Measurements from ENCODE around the gene CCDC24. TPM values are rescaled to one million over a fixed set of nuclear protein-coding genes. Genes with fewer than 3 reads are reported as not detected.
A peak's percentile ranks its signal among the peaks of the same experiment; 100 is the strongest.

The CCDC24 gene
- total RNA-seq, 1 donor from 2014 or later = 12.4 TPM

DNA sequence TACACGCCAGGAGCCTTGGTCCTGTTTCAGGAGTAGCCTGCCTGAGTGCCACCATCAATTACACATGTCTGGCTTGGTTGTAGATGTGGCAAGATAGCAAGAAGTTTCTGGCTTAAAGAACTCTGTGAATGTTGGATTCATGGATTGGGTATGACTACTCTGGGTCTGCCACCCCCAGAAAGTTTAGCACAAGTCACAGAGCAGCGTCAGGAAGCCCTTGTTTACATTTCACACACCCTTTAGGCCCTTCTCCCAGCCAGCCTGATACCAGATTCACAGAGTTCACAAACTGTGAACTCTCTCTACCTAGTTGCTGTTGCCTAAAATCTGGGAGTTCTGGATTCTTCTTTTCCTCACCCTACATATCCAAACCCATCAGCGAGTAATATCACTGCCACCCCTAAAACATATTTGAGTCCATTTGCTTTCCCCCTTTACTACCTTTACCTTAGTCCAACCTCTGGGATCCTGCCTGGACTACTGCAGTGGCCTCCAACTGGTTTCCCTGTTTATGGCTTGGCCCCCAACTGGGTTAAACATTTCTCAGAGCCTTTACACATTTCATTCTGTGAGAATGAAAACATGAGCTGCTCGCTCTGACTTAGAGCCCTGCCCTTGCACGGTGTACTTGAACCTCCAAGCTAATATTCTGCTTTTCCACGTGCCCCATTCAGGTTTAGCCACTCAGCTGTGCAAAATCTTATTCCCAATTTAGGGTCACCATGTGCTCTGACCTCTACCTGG lies 4.1 kb upstream of the CCDC24 start:
- no peaks in the 10 kb centered on the region for H3K9me3 Mint-ChIP-seq
- H3K4me1 Mint-ChIP-seq = peaks cover 6% of the 10 kb centered on the region
- H3K4me3 Mint-ChIP-seq = no peak overlapping the region
- TF ChIP-seq, protein P1, sequence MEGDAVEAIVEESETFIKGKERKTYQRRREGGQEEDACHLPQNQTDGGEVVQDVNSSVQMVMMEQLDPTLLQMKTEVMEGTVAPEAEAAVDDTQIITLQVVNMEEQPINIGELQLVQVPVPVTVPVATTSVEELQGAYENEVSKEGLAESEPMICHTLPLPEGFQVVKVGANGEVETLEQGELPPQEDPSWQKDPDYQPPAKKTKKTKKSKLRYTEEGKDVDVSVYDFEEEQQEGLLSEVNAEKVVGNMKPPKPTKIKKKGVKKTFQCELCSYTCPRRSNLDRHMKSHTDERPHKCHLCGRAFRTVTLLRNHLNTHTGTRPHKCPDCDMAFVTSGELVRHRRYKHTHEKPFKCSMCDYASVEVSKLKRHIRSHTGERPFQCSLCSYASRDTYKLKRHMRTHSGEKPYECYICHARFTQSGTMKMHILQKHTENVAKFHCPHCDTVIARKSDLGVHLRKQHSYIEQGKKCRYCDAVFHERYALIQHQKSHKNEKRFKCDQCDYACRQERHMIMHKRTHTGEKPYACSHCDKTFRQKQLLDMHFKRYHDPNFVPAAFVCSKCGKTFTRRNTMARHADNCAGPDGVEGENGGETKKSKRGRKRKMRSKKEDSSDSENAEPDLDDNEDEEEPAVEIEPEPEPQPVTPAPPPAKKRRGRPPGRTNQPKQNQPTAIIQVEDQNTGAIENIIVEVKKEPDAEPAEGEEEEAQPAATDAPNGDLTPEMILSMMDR (IDR thresholded peaks at IDR 0.05; ENCODE audit: unreplicated experiment) = no peak
- H3K27me3 Mint-ChIP-seq (ENCODE audit: low read depth) = no peaks in the 10 kb centered on the region
- H3K36me3 Mint-ChIP-seq = peaks cover 13% of the 10 kb centered on the region
- DNase-seq (ENCODE audit: low spot score in 2 of 2, unreplicated experiment in 2 of 2) = no peak
- peak overlapping the region; percentile 11 for H3K27ac Mint-ChIP-seq

DNA sequence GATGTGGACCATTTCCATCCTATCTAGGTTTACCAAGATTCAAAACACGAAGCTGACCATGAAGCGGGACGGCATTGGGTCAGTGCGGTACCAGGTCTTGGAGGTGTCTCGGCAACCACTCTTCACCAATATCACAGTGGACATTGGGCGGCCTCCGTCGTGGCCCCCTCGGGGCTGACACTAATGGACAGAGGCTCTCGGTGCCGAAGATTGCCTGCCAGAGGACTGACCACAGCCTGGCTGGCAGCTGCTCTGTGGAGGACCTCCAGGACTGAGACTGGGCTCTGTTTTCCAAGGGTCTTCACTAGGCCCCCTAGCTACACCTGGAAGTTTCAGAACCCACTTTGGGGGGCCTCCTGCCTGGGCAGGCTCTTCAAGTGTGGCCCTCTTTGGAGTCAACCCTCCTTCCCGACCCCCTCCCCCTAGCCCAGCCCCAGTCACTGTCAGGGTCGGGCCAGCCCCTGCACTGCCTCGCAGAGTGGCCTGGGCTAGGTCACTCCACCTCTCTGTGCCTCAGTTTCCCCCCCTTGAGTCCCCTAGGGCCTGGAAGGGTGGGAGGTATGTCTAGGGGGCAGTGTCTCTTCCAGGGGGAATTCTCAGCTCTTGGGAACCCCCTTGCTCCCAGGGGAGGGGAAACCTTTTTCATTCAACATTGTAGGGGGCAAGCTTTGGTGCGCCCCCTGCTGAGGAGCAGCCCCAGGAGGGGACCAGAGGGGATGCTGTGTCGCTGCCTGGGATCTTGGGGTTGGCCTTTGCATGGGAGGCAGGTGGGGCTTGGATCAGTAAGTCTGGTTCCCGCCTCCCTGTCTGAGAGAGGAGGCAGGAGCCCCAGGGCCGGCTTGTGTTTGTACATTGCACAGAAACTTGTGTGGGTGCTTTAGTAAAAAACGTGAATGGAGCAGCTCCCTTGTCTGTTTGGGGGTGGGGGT lies 864 bp upstream of the CCDC24 start:
- peak overlapping the region; percentile 85 for H3K4me3 Mint-ChIP-seq
- no peak for DNase-seq (ENCODE audit: low spot score in 2 of 2, unreplicated experiment in 2 of 2)
- H3K4me1 Mint-ChIP-seq = peaks cover 12% of the 10 kb centered on the region
- TF ChIP-seq, protein P1 (IDR thresholded peaks at IDR 0.05; ENCODE audit: unreplicated experiment) = no peak
- H3K27me3 Mint-ChIP-seq (ENCODE audit: low read depth) = no peaks in the 10 kb centered on the region
- no peak overlapping the region for H3K27ac Mint-ChIP-seq
- no peaks in the 10 kb centered on the region for H3K9me3 Mint-ChIP-seq
- H3K36me3 Mint-ChIP-seq = peaks cover 4% of the 10 kb centered on the region

DNA sequence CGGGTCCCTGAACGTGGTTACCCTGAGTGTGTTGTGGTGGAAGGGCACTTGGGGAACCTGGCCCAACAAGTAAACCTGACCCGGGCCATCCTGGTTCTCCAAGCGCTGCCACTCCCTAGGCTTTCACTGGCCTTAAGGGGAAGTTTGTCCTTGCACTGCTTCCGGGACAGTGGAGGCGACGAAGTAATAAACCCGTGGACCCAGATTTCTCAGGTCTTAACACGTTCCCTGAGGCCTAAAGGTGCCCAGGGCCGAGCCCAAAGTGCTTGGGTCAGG lies 261 bp upstream of the CCDC24 start:
- H3K27ac Mint-ChIP-seq = peak overlapping the region; percentile 90
- no peaks in the 10 kb centered on the region for H3K27me3 Mint-ChIP-seq (ENCODE audit: low read depth)

DNA sequence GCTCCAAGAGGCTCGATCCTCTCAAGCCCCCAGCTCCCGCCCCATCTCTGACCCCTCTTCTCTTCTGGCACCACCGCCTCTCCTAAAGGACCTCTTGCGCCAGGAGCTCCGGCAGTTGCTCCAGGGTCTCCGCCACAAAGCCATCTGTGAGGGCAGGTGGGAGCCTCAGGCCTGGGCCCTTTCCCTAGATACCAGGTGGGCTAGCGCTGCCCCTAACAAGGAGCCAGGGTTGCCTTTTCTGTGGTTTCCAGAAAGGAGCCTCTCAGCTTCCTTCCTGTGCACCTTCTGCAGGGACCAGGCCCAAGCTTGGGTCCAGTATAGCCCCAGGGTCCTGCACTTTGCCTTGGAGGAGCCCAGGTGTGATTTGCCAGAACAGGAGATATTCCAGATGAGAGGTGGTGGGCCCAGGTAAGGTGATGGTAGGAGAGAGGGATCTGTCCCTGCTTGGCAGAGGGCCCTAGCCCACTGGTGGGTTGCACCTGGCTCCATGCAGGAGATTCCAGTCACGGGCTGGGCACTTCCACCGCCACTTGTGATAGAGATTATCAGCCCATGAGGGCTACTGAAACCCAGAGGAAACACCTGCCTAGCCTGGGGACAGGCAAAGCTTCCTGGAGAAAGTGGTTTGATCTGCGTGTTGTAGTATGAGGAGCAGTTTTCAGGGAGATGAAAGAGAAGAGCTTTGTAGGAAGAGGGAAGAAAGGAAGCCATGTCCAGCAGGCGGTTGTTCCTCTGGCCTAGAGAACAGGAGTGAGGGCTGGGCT lies 1.0 kb downstream of the CCDC24 start:
- Mint-ChIP-seq H3K27ac (peak overlapping the region; percentile 81), H3K4me1 (peaks cover 12% of the 10 kb centered on the region), H3K36me3 (no peaks in the 10 kb centered on the region), H3K4me3 (peak overlapping the region; percentile 85), H3K9me3 (no peaks in the 10 kb centered on the region), H3K27me3 (ENCODE audit: low read depth) (no peaks in the 10 kb centered on the region)
- DNase-seq (ENCODE audit: low spot score in 2 of 2, unreplicated experiment in 2 of 2) = no peak
- TF ChIP-seq, protein P1 (IDR thresholded peaks at IDR 0.05; ENCODE audit: unreplicated experiment) = no peak

More for the DNA sequence above, 261 bp upstream of the CCDC24 start:
- no peak for DNase-seq (ENCODE audit: low spot score in 2 of 2, unreplicated experiment in 2 of 2)
- Mint-ChIP-seq H3K4me3 (peak overlapping the region; percentile 85), H3K4me1 (peaks cover 12% of the 10 kb centered on the region), H3K9me3 (no peaks in the 10 kb centered on the region), H3K36me3 (peaks cover 2% of the 10 kb centered on the region)
- TF ChIP-seq, protein P1 (IDR thresholded peaks at IDR 0.05; ENCODE audit: unreplicated experiment) = no peak

DNA sequence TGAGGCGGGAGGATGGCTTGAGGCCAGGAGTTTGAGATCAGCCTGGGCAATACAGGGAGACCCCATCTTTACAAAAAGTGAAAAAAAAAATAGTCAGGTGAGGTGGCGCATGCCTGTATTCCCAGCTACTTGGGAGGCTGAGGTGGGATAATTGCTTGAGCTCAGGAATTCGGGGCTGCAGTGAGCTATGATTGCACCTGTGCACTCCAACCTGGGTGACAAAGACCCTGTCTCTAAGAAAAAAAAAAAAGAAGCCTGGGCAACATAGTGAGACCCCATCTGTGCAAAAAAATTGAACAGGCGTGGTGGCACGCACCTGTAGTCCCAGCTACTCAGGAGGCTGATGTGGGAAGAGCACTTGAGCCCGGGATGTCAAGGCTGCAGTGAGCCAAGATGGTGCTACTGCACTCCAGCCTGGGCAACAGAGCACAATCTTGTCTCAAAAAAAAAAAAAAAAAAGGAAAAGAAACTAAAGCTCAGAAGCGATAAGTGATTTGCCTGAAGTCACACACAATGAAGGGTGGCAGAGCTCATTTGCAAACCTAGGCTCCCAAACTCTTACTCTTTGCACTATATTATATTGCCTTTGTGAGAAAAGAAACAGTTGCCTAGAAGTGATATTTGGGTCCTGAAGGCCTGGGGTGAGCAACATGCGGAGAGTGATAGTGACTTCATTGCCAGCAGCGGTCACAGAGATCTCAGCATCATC lies 2.0 kb downstream of the CCDC24 start:
- no peaks in the 10 kb centered on the region for H3K27me3 Mint-ChIP-seq (ENCODE audit: low read depth)
- no peaks in the 10 kb centered on the region for H3K9me3 Mint-ChIP-seq
- peaks cover 12% of the 10 kb centered on the region for H3K4me1 Mint-ChIP-seq
- TF ChIP-seq, protein P1 (IDR thresholded peaks at IDR 0.05; ENCODE audit: unreplicated experiment) = no peak
- no peak for DNase-seq (ENCODE audit: low spot score in 2 of 2, unreplicated experiment in 2 of 2)
- H3K27ac Mint-ChIP-seq = no peak overlapping the region
- no peaks in the 10 kb centered on the region for H3K36me3 Mint-ChIP-seq
- peak overlapping the region; percentile 85 for H3K4me3 Mint-ChIP-seq
